K562 (cell line): ENCODE results near the gene ANKS1B. TPM values are rescaled to one million over a fixed set of nuclear protein-coding genes. Genes with fewer than 3 reads are reported as not detected.

Experiments used
- ATAC-seq: fragments of 200-7000 bp; cut with Tn5 transposase; 3 replicates; pipeline ENCODE4 v1.9.1; 2020; ENCODE audit warnings: moderate library complexity
- BruUV-seq: library from RNA; stranded (reverse); fragments of 400-500 nt; replicated peaks from 2 replicates; lab custom pipeline; 2021; lab: Mats Ljungman, UMichigan
- CTCF ChIA-PET: fragments of 300-600 bp; formaldehyde crosslinking; extraction: SDS; loops from one replicate; lab custom pipeline; 2021; ENCODE audit warnings: low intra/inter-chr PET ratio; lab: Yijun Ruan, JAX
- POLR2A ChIA-PET: fragments of 300-600, 350-650 bp; sonication (Branson Sonifier 250); formaldehyde crosslinking; extraction: SDS; loops from one replicate; lab custom pipeline; 2021; ENCODE audit warnings: antibody characterized with exemption, inconsistent platforms; lab: Yijun Ruan, JAX
- DNase-seq, 4 experiments: peaks; one replicate each; pipeline versions ENCODE4 v3.0.0 to v3.0.0-alpha.2; 2011 to 2018; ENCODE audit warnings: low spot score in 3 of 4, mixed read lengths in 3 of 4; ENCODE audit errors: extremely low read depth in 1 of 4
- FAIRE-seq: peaks from 2 replicates; lab custom pipeline; 2011; peaks lifted over from hg19 to GRCh38; lab: Jason Lieb, UNC
- H2AFZ ChIP-seq: 2 replicates; pipeline ENCODE4 v1.6.0; 2011; ENCODE audit warnings: low read depth, low read length, control low read depth, inconsistent platforms
- H3K27ac ChIP-seq: fragments of 200-600 bp; 3 replicates; pipeline ENCODE4 v1.8.0; 2011; ENCODE audit warnings: low read depth, mild to moderate bottlenecking, control low read depth, inconsistent platforms, low read length, moderate library complexity, mixed read lengths; ENCODE audit errors: extremely low read depth
- H3K27me3 ChIP-seq, 2 experiments: fragments of 300-600 bp in 1 of 2; 2 replicates in 1 of 2; 3 replicates in 1 of 2; pipeline versions ENCODE4 v1.6.0 to v1.8.0; 2011; ENCODE audit warnings: inconsistent platforms in 2 of 2, low read length in 2 of 2, mild to moderate bottlenecking in 1 of 2, mixed read lengths in 1 of 2, moderate library complexity in 1 of 2; ENCODE audit not compliant: control insufficient read depth in 2 of 2, insufficient read depth in 2 of 2
- H3K36me3 ChIP-seq: fragments of 300-600 bp; 3 replicates; pipeline ENCODE4 v1.8.0; 2011; ENCODE audit warnings: mild to moderate bottlenecking, low read length, inconsistent platforms; ENCODE audit not compliant: control insufficient read depth, insufficient read depth
- H3K4me1 ChIP-seq, 2 experiments: fragments of 200-600 bp in 1 of 2; replicated peaks in 1 of 2; 2 replicates in 1 of 2; 3 replicates in 1 of 2; pipeline versions ENCODE4 v1.5.1 to v1.8.0; 2011; ENCODE audit warnings: inconsistent platforms in 2 of 2, low read length in 2 of 2, mild to moderate bottlenecking in 1 of 2, mixed read lengths in 1 of 2, moderate library complexity in 1 of 2; ENCODE audit not compliant: control insufficient read depth in 2 of 2, insufficient read depth in 2 of 2
- H3K4me2 ChIP-seq: 2 replicates; pipeline ENCODE4 v1.6.1; 2011; ENCODE audit warnings: low read length, control low read depth, inconsistent platforms, mixed read lengths; ENCODE audit not compliant: insufficient read depth
- H3K4me3 ChIP-seq: fragments of 200-600 bp; sonication (generic), shearing (Covaris generic); 2 replicates; pipeline ENCODE4 v1.5.1; 2016; ENCODE audit warnings: control low read depth, inconsistent platforms
- H3K79me2 ChIP-seq: fragments of 200-600 bp; 3 replicates; pipeline ENCODE4 v1.8.0; 2011; ENCODE audit warnings: low read length, inconsistent platforms; ENCODE audit not compliant: control insufficient read depth, insufficient read depth
- H3K9ac ChIP-seq, 2 experiments: 2 replicates each; pipeline versions ENCODE4 v1.6.0 to v1.6.1; 2011; ENCODE audit warnings: low read depth in 2 of 2, low read length in 2 of 2, control low read depth in 1 of 2, inconsistent platforms in 1 of 2, mild to moderate bottlenecking in 1 of 2, mixed read lengths in 1 of 2; ENCODE audit not compliant: insufficient read depth in 1 of 2
- H3K9me1 ChIP-seq: one replicate; pipeline ENCODE4 v1.6.0; 2011; ENCODE audit warnings: inconsistent platforms, mild to moderate bottlenecking, low read length, moderate library complexity; ENCODE audit not compliant: control insufficient read depth, insufficient read depth
- H3K9me3 ChIP-seq: replicated peaks from 2 replicates; pipeline ENCODE4 v1.5.1; 2011; ENCODE audit warnings: low read depth, low read length, inconsistent platforms; ENCODE audit not compliant: control insufficient read depth, insufficient read depth
- H4K20me1 ChIP-seq: replicated peaks from 2 replicates; pipeline ENCODE4 v1.6.1; 2011; ENCODE audit warnings: low read length, inconsistent platforms, mixed read lengths; ENCODE audit not compliant: control insufficient read depth, insufficient read depth
- HNRNPL ChIP-seq: fragments of 200-400 bp; formaldehyde crosslinking; IDR thresholded peaks from 2 replicates; pipeline ENCODE4 v1.6.1; 2017; ENCODE audit warnings: low read depth, mild to moderate bottlenecking, low read length
- MCM5 ChIP-seq: fragments of 450-650 bp; IDR thresholded peaks from 2 replicates; pipeline ENCODE4 v1.6.1; 2016; ENCODE audit warnings: low read depth
- STAT5A ChIP-seq: IDR thresholded peaks from 2 replicates; pipeline ENCODE4 v1.6.1; 2012; ENCODE audit warnings: low read length, inconsistent platforms, borderline replicate concordance
- ZNF75A ChIP-seq: fragments of 450-650 bp; formaldehyde crosslinking; IDR thresholded peaks from 2 replicates; pipeline ENCODE4 v1.4.0; 2020; ENCODE audit warnings: mild to moderate bottlenecking
- WGBS: fragments of 100-300 bp; shearing (Covaris generic); methylation state at CpG from one replicate; pipeline ENCODE4 v1.1.6; 2016; ENCODE audit warnings: low coverage, mixed read lengths; ENCODE audit not compliant: insufficient coverage; ENCODE audit errors: missing lambda C conversion rate; 5-methylcytosine and 5-hydroxymethylcytosine counted together
- in situ Hi-C: fragments of 300-500 bp; cut with MboI; formaldehyde crosslinking; loops from 4 replicates; pipeline ENCODE4 v1.15.0; 2018; ENCODE audit warnings: inconsistent platforms, mixed read lengths
- intact Hi-C: fragments of 100-400 bp; cut with micrococcal nuclease; formaldehyde crosslinking; loops from 2 replicates; pipeline ENCODE4 v1.14.2; 2022
- polyA plus RNA-seq, 8 experiments: library from polyadenylated mRNA; depleted of rRNA in 4 of 8; stranded (reverse) in 5 of 8; unstranded in 3 of 8; fragments of >200 nt; fragmentation: Nextera tagmentation in 2 of 8; fragmentation: Illumina TruSeq in 1 of 8; extraction: Ambion mirVana in 2 of 8; extraction: Trizol in 1 of 8; gene quantifications; 2 replicates each; pipeline versions ENCODE4 v1.2.1 to v1.2.3, GENCODE V29; 2011 to 2014; ENCODE audit warnings: inconsistent platforms in 1 of 8, missing spikeins in 1 of 8
- total RNA-seq, 7 experiments: library from RNA; depleted of rRNA in 6 of 7; stranded (reverse); fragments of >200 nt in 6 of 7; fragmentation: Illumina TruSeq in 2 of 7; extraction: Trizol in 2 of 7; gene quantifications; 2 replicates each; pipeline versions ENCODE4 v1.2.1 to v1.2.3, GENCODE V29; 2011 to 2021; ENCODE audit warnings: low replicate concordance in 1 of 7
- TF ChIP-seq, protein P1 (sequence below): fragments of 450-650 bp; IDR thresholded peaks from 2 replicates; pipeline ENCODE4 v1.6.1; 2016; ENCODE audit warnings: borderline replicate concordance
- TF ChIP-seq, protein P2 (sequence below): fragments of 450-650 bp; formaldehyde crosslinking; IDR thresholded peaks from 2 replicates; pipeline ENCODE4 v1.4.0; 2022; ENCODE audit warnings: mild to moderate bottlenecking, moderate library complexity
- TF ChIP-seq, protein P3 (sequence below): fragments of 200-800 bp; sonication (Bioruptor generic); IDR thresholded peaks from 2 replicates; pipeline ENCODE4 v1.6.1; 2017; ENCODE audit warnings: missing genetic modification characterization, missing compliant biosample characterization

ANKS1B gene
- total and polyA plus RNA-seq, 9 of the 15 experiments (the other 6 are each of a cell fraction or from before 2014, with no cell fraction given) = 0.04 to 0.47 (median 0.28) TPM; not detected in 4

DNA sequence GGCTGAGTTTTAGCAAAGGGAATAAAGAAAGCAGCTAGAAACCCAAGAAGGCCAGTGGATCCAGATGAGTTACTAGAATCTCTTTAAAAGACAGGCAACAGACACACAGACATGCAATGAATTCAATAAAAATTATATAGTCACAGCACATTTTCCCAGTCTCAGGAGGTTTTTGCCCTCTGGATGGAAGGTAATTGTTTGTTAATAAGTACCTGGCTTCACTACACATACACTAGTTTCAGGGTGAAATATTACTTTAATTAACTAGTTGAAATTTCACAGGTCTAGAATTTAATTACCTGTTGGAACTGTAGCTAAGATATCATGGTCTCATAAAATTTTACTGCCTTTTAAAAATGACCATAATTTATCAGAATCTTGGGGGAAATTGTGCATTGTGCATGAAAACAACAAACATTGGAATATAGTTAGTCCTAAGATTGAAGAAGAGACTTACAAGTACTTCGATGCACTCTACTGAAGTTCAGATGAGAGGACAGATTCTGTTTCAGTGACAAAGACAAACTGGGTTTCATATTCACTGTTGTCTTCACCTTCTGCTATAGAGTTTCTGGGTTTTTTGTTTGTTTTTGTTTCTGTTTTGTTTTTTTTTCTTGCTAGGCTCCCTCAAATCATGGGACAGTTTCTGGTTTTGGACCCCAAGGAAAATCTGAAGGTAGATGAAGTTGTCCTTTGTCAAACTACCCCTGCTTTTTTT is 614.2 kb downstream of the ANKS1B start:
- CTCF ChIA-PET = no interaction called here
- intact Hi-C loops = no loop called here
- WGBS = 0% methylated on average over 1 of the region's 1 CpG

DNA sequence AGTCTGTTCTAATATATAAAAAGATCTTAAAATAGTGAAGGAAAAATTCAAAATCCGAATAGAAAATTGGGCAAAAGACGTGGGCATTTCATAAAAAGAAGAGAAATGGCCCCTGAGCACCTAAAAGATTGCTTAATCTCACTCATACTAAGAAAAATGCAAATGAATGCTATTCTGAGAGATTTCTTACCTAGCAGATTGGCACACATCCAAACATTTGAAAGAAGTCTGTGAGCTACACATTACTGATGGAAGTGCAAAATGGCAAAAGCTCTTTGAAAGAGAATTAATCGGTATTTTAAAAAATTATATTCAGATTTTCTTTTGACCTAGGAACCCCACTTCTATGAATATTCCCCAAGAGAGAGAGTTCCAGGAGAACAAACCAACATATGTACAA is 617.6 kb downstream of the ANKS1B start:
- WGBS = 3% methylated on average over 3 of the region's 3 CpGs
- H3K9me3 ChIP-seq = no peaks in the 10 kb centered on the region
- TF ChIP-seq, protein P1, sequence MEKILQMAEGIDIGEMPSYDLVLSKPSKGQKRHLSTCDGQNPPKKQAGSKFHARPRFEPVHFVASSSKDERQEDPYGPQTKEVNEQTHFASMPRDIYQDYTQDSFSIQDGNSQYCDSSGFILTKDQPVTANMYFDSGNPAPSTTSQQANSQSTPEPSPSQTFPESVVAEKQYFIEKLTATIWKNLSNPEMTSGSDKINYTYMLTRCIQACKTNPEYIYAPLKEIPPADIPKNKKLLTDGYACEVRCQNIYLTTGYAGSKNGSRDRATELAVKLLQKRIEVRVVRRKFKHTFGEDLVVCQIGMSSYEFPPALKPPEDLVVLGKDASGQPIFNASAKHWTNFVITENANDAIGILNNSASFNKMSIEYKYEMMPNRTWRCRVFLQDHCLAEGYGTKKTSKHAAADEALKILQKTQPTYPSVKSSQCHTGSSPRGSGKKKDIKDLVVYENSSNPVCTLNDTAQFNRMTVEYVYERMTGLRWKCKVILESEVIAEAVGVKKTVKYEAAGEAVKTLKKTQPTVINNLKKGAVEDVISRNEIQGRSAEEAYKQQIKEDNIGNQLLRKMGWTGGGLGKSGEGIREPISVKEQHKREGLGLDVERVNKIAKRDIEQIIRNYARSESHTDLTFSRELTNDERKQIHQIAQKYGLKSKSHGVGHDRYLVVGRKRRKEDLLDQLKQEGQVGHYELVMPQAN = no peak
- TF ChIP-seq ZNF75A (CRISPR knock-in tag) (no peak), MCM5 (no peak), STAT5A (no peak), HNRNPL (no peak)
- TF ChIP-seq, protein P2, sequence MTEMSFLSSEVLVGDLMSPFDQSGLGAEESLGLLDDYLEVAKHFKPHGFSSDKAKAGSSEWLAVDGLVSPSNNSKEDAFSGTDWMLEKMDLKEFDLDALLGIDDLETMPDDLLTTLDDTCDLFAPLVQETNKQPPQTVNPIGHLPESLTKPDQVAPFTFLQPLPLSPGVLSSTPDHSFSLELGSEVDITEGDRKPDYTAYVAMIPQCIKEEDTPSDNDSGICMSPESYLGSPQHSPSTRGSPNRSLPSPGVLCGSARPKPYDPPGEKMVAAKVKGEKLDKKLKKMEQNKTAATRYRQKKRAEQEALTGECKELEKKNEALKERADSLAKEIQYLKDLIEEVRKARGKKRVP = no peak

More for the DNA sequence above, 614.2 kb downstream of the ANKS1B start:
- Histone ChIP-seq H2AFZ (no peak overlapping the region), H3K9ac (no peak overlapping the region), H3K9me3 (no peaks in the 10 kb centered on the region; the same call in 1 of the 2 replicates), H3K36me3 (no peaks in the 10 kb centered on the region), H4K20me1 (no peaks in the 10 kb centered on the region), H3K9me1 (no peaks in the 10 kb centered on the region), H3K4me2 (no peak overlapping the region), H3K27me3 (no peaks in the 10 kb centered on the region), H3K4me3 (no peak overlapping the region), H3K79me2 (no peaks in the 10 kb centered on the region), H3K4me1 (no peaks in the 10 kb centered on the region), H3K27ac (no peak overlapping the region)
- BruUV-seq = no TSS peak
- DNase-seq (no peak), ATAC-seq (no peak), FAIRE-seq (no peak)
- in situ Hi-C loops = no loop called here
- POLR2A ChIA-PET = no interaction called here
- TF ChIP-seq, protein P3, sequence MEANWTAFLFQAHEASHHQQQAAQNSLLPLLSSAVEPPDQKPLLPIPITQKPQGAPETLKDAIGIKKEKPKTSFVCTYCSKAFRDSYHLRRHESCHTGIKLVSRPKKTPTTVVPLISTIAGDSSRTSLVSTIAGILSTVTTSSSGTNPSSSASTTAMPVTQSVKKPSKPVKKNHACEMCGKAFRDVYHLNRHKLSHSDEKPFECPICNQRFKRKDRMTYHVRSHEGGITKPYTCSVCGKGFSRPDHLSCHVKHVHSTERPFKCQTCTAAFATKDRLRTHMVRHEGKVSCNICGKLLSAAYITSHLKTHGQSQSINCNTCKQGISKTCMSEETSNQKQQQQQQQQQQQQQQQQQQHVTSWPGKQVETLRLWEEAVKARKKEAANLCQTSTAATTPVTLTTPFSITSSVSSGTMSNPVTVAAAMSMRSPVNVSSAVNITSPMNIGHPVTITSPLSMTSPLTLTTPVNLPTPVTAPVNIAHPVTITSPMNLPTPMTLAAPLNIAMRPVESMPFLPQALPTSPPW = no peak

More for the DNA sequence above, 617.6 kb downstream of the ANKS1B start:
- H3K4me1 ChIP-seq = no peaks in the 10 kb centered on the region
- H3K79me2 ChIP-seq = no peaks in the 10 kb centered on the region
- no peaks in the 10 kb centered on the region for H3K36me3 ChIP-seq
- H3K27ac ChIP-seq = no peak overlapping the region
- H3K9ac ChIP-seq = no peak overlapping the region
- ChIA-PET POLR2A (no interaction called here), CTCF (no interaction called here)
- no peak overlapping the region for H3K4me2 ChIP-seq
- no peaks in the 10 kb centered on the region for H3K27me3 ChIP-seq
- no peaks in the 10 kb centered on the region for H3K9me1 ChIP-seq
- in situ Hi-C loops (no loop called here), intact Hi-C loops (no loop called here)
- no peak overlapping the region for H3K4me3 ChIP-seq
- no TSS peak for BruUV-seq
- no peak for ATAC-seq
- H4K20me1 ChIP-seq = no peaks in the 10 kb centered on the region
- H2AFZ ChIP-seq = no peak overlapping the region
- no peak for FAIRE-seq
- DNase-seq = no peak
